GM04503 (cell line): ENCODE data around the gene OGA.

Source experiments
- DNase-seq: peaks from one replicate; pipeline ENCODE4 v3.0.0-alpha.2; 2012; ENCODE audit warnings: low read depth

Gene OGA

GRCh38 chr10:101774589-101775272, 43.5 kb downstream of the OGA start:
- no peak for DNase-seq

DNA sequence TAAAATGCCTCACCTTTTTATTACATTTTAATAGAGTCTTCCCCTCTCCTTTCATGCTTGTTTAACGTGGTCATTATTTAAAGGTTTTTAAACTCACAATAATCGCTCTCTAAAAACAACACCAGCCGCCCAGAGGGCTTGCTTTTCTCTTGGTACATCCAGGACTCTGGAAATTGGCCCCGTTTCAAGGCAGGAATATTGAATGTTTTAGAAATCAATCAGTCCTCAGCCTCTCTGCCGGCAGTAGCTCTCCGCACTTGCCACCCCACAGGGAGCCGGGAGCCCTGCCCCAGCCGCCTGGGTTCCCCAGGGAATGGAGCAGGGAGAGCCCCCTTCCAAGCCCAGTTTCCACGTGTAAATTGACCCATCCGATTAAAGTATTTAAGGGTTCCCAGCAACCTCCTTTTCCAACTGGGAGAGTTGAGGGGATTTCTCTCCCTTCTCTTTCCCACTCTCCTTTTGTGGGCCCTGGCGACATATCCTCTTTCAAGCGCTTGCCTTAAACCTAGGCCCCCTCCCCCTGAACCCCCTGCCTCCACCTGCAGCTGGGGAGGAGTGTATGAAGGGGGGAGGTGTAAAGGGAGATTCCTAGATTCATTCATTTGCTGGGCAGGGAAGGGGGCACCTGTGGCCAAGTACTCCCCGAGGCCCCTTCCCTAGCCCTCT, 44.2 kb downstream of the OGA start:
- DNase-seq = no peak

DNA sequence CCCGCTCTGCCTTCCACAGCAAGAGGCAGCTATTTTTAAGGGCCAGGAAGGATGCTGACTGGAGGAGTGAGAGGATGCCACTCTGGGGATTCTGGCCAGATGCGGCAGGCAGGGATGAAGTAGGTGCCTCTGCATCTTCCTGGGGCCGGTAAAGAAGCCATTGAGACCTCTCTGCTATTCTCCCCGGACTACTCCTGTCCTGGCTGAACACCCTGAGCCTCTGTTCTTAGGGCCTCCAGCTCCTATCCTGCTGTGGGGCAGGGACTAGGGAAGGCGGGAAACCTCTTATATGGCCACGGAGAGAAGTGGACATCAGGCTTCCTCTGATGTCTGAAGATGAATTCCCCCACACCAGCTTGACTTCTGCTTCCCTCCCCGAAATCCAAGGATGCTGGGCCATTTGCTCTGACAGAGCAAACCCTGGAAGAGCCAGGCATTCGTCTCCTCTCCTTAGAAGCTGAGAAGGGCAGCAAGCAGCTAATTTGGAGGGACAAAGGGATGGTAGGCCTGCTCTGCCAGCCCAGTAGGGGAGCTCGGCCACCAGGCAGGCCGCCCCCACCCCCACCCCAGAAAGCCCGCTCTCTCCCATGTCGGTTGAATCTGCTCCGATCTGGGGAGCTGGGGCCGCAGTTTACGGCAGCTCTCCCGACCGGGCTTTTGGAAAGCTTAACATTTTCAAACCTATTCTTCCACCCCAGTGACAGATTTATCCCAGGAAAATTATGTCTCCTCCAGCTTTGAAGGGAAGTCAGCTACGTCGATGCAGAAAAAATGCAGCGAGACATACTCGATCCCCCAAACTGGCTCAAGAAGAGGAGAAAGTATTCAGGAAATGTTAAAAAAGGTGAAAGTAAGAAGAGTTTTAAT, 45.1 kb downstream of the OGA start:
- no peak for DNase-seq

DNA sequence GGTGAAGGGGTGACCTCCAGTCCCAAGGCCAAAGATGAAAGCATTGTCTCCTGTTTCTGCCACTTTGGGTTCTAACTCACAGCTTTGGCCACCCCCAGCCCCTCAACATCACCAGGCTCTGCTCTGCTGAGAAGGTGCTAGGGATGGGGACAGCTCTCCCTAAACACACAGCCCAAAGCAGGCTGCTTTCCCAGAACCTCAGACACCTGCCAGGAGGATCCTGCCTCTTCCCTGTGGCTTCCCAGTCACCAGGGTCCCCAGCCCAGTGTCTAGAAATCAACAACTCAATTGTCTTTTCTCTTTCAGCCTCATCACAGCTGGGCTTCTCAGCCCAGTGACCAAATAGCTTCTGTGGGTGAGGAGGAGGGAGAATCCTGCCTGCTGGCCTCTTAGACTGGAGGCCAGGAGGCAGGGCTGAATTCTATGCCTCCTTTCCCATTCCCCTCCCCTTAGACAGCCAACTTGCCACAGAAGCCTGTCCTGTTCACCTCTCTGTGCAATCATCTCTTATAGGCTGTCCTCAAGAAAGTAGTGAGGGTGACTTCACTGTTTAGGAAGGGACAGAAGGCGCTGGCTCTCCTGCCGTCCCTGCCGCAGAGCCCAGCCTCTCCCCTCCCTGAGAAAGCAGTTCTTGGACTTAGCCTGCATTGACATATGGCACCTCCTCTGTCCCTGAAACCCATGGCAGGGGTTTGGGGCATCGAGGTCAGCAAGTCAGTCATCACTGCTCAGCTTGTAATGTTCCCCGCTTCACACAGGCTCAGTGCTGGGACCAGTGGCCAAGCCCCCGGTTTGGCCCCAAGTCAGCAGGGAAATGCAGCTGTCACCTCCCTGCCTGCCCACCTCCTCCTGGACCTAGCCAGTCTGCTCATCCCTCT, 46.0 kb downstream of the OGA start:
- DNase-seq = no peak

DNA sequence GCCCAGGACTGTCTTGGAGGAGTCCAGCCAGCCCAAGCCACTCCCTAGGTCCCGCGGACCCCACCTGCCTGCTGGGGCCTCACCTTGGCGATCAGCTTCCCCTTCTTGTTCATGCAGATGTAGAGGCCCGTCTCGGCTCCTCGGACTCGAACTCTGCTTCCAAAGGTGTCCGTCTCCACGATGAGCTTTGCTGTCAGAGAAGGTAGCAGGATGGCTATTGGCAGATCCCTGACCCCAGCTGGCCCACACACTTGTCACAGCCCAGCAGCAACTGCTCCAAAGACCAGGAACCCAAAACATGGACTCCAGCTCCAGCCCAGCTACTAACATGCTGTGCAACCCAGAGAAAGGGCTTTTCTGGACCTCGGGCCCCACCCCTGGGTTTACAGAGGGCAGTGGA, 46.9 kb downstream of the OGA start:
- no peak for DNase-seq

DNA sequence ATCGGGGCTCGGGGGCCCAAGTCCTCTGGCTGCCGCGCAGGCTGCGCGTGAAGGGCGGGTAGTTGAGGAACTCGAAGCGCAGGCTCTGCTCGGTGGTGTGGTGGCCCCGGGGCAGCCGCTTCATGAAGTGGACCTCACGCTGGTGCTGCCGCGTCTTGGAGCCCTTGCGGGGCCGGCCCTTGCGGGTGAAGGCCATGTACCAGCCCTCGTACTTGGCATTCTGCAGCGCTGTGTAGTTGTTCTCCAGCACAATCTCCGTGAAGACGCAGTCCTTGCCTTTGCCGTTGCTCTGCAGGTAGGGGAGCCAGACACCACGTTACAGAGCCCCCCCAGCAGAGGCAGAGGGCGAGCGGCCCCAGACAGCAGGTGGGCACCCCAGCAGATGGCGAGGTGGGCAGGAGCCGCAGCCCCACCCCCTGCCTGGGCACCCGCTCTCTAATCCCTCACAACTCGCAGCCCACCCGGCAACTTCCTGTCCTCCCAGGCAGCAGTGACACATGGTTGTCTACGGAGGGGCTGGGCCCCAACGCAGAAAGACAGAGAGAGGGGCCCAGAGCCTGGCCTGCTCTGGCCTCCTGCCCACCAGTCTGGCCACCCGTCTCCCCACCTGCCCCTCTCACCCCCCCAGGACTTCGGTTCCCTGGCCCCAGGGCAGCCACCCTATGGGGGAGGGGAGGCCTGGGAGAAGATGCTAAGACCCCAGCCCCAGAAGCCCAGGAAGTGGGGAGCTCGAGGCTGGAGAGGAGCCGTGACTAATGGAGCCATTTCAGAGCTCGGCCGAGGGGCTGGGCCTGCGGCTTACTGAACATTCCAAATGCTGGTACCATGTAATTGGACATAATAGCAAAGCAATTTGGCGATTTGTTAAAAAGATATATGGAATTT, 47.7 kb downstream of the OGA start:
- no peak for DNase-seq

DNA sequence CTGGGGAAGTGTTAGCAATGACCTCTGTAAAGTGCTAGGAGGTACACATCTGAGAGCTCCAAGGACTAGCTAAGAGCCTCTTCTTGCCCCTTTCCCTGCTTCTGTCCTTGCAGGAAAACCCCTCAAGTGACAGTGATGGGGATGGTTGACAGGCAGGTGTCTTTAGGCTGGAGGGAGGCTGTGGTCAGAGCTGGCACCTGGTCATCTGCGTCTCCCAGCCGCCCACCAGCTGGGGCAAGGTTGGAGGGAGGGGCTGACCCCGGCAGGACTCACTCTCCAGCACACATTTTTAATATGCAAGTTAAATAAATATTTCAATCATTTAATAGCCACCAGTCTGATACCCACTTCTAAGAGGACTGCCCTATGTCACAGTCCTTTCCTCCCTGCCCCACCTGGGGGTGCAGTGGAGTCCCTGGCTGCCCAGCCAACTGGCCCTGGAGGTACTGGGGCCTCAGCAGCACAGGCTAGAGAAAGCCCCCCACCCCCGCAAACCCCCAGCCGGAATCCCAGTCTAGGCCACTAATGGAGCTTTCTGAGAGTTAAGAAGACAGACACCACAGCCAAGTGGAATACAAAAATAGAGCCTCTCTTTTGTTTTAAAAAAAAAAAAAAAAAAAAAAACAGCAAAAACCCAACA, 48.6 kb downstream of the OGA start:
- DNase-seq = no peak

- no peak for DNase-seq
Measured at GRCh38 chr10:101768791-101769170, 49.5 kb downstream of the OGA start.

- DNase-seq = no peak
Measured at GRCh38 chr10:101767966-101768790, 50.1 kb downstream of the OGA start.

- DNase-seq = no peak
Measured at GRCh38 chr10:101767600-101767945, 50.7 kb downstream of the OGA start.

DNA sequence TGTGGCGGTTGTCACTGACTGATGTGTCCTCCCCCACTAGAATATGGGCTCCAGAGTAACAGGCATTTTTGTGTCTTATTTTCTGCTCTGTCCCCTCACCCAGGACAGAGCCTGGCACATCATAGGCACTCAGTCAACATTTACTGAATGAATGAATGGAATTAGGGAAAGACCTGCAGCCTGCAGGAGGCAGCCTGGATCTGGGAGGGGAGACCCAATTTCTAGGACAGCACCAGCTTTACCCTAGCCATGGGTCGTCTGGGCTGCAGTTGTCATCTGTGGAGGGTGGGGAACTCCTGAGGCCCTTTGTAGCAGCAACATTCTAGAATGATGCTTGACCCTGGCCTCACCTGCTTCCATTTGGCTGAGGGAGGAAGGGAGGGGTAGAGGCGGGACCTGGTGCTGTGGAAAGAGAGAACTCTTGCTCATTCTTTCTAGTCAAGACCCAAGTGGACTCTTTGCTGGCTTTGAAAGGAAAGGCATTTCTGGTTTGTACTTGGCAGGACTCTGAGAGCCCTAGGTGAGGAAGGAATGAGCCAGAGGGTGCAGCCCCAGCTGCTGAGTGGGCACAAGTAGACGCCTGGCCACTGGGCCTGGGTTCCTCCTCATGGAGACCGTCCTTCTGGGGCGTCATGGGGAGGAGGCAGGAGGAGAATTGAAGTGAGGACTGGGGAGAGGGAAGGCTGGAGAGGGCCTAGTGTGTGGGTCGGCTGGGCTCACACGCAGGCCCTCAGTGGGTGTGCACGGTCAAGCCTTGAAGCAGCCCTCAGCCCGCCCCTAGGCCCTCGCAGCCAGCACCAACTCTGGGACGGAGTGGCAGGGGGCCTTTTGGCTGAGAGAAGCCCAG, 51.3 kb downstream of the OGA start:
- no peak for DNase-seq

- DNase-seq = no peak
Measured at GRCh38 chr10:101766306-101766705, 51.9 kb downstream of the OGA start.

DNA sequence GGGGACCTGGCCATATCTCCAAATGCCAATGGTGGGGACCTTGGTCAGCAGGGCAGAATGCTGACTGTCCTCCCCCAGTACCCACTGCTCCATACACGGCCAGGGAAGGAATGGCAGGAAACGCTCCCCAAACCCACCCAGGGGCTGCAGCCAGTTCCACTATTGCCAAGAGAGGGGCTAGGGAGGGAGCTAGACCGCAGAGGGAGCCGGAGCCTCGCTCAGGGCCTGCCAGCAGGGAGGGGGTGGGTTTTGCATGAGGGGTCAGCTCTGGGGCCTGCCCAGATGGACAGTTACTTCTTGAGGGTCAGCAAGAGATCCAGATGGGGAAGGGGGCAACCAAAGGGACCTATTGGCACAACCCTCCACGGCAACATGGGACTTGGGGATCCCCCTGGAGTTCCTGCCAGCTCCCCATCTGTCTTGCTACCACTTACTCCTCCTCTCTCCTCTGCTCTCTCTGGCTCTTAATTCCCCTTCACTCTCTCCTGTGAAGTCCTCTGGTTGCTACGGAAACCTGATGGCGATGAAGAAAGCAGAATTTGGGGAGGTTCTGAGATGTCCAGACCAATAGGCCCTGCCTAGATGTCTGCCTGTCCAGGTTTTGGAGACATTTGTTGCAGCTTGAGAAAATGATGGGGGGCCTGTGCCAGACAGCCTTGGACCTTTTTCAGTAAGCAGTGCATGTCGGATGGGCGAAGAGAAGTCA, 55.0 kb downstream of the OGA start:
- DNase-seq = no peak

GRCh38 chr10:101762736-101763135, 55.5 kb downstream of the OGA start:
- no peak for DNase-seq

DNA sequence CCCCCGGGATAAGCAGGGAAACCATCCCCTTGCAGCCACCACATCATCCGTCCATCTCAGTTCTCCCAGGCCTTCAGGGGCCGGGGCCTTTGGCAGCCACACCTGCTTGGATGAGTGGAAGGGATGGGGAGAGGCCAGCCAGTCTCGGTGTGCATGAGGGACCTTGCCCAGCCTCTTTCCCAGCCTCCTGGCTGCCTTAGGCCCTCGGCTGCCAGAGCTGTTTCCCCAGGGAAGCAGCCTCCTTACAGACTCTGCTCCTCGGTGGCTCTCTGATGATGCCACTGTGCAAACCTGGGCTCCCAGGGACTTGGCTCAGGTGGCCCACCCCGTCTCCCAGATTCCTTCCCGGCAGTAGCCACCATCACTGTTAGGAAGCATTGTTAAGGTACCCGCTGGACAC, 57.0 kb downstream of the OGA start:
- no peak for DNase-seq

GRCh38 chr10:101760510-101760909, 57.7 kb downstream of the OGA start:
- DNase-seq = no peak

DNA sequence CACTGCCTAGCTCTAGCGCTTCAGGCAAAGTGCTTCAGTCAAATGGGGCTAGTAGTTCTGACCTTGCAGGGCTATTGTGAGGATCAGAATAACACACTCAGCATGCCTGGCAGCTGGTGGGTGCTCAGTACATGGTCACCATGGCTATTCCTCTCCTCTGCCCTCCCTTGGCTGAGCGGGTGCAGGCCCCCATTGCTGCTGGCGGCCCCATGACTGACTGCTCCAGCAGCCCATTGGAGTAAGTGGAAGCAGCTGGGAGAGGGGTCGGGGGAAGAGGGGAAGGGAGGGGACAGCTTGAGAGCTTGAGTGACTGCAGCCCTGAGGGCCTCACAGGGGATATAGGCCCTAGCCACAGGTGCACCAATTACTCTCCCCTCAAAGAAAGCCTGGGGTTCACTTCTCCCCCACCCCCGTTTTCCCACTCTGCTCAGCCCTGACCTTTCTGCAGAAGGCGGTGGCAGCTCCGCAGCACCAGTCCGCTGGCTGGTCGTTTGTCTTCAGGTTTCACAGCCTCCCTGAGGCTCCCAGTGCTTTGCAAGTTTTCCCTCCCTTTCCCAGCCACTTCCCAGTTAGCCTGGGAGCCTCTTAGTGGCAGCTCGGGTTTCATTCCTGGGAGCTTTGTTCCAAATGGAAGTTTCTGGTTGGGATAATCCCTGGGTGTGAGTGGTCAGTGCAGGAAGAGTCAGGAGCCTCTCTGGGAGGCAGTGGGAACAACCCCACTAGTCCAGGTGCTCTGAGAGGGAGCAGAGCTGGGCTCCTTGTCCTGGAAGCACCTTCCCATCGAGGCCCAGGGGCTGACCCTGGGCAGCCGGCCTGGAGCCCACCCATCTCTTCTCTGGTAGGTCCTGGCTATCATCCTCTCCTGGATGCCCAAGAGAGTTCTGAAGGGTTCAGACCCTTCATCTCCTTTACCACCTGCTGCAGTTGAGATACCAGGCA, 58.7 kb downstream of the OGA start:
- no peak for DNase-seq
